NCI-H446 treated with DMSO at 0.1 percent for 48 hours (cell line): ENCODE measurements around the gene TPI1.

Source experiments
- DNase-seq: peaks from one replicate; lab custom pipeline; 2025; lab: John Stamatoyannopoulos, UW

The TPI1 gene

GRCh38 chr12:6867413-6868210 lies at the start of gene TPI1:
TSS of gene TPI1 (plus strand) at chr12:6867531. CDS start at chr12:6867567, 36 bp downstream.
- peak; percentile 68 for DNase-seq

GRCh38 chr12:6817662-6818157 lies 49.6 kb upstream of the TPI1 start:
- DNase-seq, result no peak

GRCh38 chr12:6818222-6818621 lies 49.1 kb upstream of the TPI1 start:
- no peak for DNase-seq

- DNase-seq, result no peak
Observed at GRCh38 chr12:6818645-6819044, 48.7 kb upstream of the TPI1 start.

GRCh38 chr12:6819106-6820030 lies 48.0 kb upstream of the TPI1 start:
- no peak for DNase-seq

GRCh38 chr12:6820166-6820565 lies 47.2 kb upstream of the TPI1 start:
- DNase-seq, result no peak

- DNase-seq, result peak; percentile 10
Observed at GRCh38 chr12:6821591-6822425, 45.5 kb upstream of the TPI1 start, which contains the start of gene GPR162. TSS of gene GPR162 (plus strand) at chr12:6821821. CDS start at chr12:6823899, 2,078 bp downstream.

GRCh38 chr12:6822426-6823135 lies 44.8 kb upstream of the TPI1 start:
- no peak for DNase-seq

GRCh38 chr12:6823182-6824084 lies 43.9 kb upstream of the TPI1 start:
- no peak for DNase-seq

- no peak for DNase-seq
Observed at GRCh38 chr12:6824085-6824775, 43.1 kb upstream of the TPI1 start.

GRCh38 chr12:6824901-6825381 lies 42.4 kb upstream of the TPI1 start:
- no peak for DNase-seq

- DNase-seq, result peak; percentile 68
Observed at GRCh38 chr12:6825398-6826124, 41.8 kb upstream of the TPI1 start.

GRCh38 chr12:6826125-6826733 lies 41.1 kb upstream of the TPI1 start:
- no peak for DNase-seq

GRCh38 chr12:6826734-6827436 lies 40.4 kb upstream of the TPI1 start:
- DNase-seq, result no peak

- peak; percentile 82 for DNase-seq
Observed at GRCh38 chr12:6827437-6827911, 39.9 kb upstream of the TPI1 start.

GRCh38 chr12:6827982-6828780 lies 39.1 kb upstream of the TPI1 start, which contains the start of gene P3H3:
TSS of gene P3H3 (plus strand) at chr12:6828407. CDS start at chr12:6828441, 34 bp downstream.
- peak; percentile 29 for DNase-seq
